CD1c-positive myeloid dendritic cell (primary cell): ENCODE data around the gene BCAS1.
A peak's percentile ranks its signal among the peaks of the same experiment; 100 is the strongest.

ENCODE experiments used
- DNase-seq: peaks from one replicate; pipeline ENCODE4 v3.0.0-alpha.2; 2016; ENCODE audit errors: extremely low spot score

Gene BCAS1, protein sequence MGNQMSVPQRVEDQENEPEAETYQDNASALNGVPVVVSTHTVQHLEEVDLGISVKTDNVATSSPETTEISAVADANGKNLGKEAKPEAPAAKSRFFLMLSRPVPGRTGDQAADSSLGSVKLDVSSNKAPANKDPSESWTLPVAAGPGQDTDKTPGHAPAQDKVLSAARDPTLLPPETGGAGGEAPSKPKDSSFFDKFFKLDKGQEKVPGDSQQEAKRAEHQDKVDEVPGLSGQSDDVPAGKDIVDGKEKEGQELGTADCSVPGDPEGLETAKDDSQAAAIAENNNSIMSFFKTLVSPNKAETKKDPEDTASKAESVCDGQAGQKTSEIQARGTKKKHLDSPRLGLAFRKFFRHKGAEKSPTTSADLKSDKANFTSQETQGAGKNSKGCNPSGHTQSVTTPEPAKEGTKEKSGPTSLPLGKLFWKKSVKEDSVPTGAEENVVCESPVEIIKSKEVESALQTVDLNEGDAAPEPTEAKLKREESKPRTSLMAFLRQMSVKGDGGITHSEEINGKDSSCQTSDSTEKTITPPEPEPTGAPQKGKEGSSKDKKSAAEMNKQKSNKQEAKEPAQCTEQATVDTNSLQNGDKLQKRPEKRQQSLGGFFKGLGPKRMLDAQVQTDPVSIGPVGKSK

GRCh38 chr20:54070187-54070987, at the start of gene BCAS1:
Gene BCAS1 (minus strand): TSS chr20:54070594. CDS start chr20:54058718, 11,876 bp downstream.
- no peak for DNase-seq

DNA sequence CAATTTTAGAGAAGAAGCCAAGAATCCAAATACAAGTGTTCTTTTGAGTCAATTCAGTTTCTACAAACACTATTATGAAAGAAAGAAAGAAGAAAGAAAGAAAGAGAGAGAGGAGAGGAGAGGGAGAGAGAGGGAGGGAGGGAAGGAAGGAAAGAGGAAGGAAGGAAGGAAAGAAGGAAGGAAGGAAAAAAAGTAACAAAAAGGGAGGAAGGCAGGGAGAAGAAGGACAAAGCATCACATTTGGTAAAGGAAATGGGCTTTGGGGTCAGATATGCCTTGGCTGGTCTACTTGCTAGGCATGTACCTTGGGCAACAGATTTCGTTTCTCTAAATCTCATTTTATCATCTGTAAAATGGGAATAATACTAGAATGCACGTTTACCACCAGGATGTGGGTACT, 49.4 kb upstream of the BCAS1 start:
- no peak for DNase-seq

DNA sequence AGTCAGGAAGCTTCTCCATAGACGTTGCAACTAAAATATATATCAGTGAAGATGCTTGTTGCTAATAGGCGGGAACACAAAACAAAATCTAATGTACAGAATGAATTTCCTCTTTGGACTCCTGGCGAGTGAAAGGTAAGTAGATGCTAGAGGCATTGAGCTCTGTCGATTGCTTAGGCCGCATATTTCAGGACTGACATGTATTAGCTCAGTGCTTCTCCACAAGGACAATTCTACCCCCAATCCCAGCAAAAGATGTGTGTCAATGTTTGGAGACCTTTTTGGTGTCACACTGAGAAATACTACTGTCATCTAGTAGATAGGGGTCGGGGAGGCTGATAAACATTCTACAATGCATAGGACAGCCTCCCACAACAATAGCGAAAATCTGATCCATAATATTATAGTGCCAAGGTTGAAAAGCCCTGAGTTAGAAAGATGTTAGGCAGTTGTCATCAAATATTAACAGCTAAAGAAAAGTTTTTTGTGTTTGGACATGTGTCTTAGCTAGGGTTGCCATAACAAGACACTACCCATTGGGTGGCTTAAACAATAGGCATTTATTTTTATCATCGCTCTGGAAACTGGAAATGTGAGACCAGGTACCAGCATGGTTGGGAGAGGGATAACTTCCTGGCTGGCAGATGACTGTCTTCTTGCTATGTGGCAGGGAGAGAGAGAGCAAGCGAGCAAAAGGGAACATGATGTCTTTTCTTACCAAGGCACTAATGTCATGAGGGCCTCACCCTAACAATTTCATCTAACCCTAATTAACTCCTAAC, 48.0 kb upstream of the BCAS1 start:
- no peak for DNase-seq

- no peak for DNase-seq
Measured at GRCh38 chr20:54116550-54117235, 46.3 kb upstream of the BCAS1 start.

DNA sequence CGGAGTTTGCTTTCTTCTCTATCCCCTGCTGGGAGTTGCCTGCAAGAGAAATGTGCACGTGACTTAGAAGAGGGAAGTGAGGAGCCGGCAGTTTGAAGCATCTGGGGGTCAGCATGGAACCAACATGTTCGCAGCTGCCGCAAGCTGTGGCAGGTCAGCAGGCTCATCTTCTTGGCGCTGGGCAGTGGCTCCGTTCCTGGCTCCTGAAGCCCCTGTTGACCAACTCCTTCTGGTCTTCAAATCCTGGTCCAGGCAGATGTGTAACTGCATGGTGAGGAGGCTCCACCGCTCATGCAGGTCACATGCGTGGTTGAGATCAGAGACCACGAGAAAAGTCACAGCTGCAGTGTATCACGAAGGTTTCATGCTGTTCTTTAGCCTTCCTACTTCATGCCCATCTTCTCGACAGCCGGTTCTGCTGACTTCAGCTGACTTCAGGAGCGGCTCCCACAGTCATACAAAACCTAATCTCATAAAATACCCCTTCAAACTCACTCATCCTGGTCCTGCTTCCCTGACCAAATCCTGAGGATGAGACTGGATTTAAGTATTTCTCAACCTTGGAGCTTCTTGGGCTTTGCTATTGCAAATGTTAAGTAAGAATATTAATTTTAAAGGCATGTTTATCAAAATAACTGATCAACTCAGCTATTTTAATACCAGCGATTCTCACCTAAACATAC, 44.9 kb upstream of the BCAS1 start:
- DNase-seq = peak; percentile 53

DNA sequence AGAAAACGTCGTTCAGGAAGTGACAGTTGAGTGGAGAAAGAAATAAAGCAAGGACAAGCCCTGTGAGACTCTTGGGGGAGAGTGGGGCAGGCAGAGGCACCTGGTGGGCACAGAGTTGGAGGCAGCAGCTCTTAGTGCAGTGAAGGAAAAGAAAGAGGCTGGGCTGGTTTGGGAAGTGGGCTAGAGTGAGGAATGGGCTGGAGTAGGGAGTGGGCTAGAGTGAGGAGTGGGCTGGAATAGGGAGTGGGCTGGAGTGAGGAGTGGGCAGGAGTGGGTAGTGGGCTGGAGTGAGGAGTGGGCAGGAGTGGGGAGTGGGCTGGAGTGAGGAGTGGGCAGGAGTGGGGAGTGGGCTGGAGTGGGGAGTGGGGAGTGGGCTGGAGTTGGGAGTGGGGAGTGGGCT, 43.7 kb upstream of the BCAS1 start:
- no peak for DNase-seq

DNA sequence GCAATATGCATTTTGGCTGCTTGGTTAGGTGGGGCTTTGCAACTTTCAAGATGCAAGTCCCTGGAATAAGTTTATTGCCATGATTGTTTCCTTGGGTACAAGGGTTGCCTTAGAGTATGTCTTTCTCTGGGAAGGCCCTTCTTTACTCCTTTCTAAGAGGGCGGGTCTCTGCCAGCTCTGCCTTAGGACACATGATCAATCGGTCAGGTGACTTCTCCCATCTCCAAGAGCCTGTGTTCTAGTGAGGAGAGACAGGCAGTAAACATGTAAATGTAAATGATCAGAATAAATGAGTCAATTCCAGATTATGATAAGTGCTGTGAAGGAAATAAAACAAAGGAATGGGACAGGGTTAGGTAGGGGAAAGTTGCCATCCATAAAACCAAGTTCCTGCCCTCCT, 43.2 kb upstream of the BCAS1 start:
- no peak for DNase-seq

DNA sequence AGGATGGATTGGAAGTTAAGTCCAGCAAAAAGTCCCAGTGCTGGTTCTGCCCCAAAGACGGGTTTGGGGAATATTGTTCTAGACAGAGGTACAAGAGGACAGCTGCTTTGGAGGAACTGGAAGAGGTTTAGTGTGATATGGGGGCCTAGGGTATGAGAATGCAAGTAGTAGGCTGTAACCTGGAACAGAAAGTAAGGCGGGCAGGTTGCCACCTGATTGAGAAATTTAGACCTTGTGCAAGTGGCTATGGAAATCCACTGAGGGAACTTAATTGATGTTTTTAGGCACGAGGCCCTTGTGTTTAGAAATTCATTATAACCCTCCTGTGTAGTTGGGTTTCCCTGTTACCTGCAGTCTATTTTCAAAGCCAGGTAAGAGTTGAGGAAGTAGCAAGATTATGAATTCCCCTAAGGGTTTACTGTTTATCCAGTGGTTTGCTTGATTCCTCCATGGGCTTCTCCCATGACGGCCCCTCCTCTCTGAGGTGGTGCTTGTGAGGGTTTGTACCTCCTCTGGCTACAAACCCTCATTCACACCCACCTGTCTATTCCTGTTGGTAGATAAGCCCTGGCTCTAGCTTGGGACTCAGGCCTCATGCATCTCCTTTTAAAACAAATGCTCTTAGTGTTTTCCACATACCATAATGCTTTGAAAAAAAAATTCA, 42.0 kb upstream of the BCAS1 start:
- DNase-seq = no peak

GRCh38 chr20:54111460-54111859, 41.1 kb upstream of the BCAS1 start:
- DNase-seq = no peak

DNA sequence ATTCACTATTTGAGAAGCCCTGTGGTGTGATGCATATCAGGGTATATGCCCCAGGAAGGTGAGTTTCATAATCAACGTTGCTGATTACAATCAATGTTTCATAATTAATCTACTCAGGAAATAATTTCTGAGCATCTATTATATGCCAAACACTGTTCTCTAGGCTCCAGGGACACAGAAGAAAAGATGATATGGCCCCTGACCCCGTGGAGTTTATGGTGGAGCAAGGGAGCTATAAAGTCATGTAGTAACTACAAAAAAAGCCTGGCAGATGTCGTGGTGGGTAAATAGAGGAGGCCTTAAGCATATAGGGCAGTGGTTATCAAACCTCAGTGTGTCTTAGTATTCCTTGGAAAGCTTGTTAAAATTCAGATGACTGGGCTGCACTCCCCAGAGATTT, 40.1 kb upstream of the BCAS1 start:
- no peak for DNase-seq

GRCh38 chr20:54110041-54110440, 39.6 kb upstream of the BCAS1 start:
- DNase-seq = no peak

DNA sequence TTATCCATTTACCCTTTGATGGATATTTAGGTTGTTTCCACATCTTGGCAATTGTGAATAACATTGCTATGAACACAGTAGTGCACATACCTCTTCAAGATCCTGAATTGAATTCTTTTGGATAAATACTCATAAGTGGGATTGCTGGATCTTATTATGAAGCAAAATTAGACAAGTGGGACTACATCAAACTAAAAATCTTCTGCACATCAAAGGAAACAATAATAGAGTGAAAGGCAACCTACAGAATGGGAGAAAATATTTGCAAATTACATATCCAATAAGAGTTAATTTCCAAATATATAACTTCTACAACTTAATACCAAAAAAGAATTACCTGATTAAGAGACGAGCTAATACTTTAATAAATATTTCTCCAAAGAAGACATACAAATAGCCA, 38.4 kb upstream of the BCAS1 start:
- no peak for DNase-seq

GRCh38 chr20:54108326-54108642, 37.9 kb upstream of the BCAS1 start:
- DNase-seq = no peak

DNA sequence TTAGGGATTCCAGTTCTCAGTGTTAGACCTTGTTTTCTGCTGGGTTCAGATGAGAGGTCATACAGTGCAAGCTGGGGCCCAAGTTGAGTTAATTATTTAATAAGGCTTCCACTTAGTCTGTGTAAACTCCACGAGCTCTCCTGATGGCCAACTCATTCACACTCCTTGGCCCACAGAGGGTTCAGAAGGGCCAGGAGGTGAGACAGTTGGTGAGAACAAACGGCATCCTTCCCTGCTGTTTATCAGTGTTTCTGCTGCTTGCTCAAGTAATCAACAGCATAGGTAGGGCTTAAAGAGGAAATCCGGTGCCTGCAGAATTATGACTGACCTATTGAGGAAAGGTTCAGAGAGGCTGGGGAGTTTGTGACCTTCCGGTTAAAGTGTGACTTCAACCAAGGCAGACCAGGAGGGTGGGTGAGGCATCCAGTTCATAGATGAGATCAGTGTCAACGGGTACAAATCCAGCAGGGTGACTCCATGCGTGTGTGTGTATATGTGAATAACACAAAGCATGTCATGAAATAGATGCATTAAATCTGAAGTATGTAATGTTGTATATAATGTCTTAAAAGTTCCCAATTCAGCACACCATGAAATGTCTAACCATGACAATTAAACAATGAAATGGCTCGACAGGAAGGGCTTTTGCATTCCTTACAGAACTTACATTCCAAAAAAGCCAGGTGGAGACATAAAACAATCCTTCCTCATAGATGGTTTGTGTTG, 37.4 kb upstream of the BCAS1 start:
- DNase-seq = no peak

DNA sequence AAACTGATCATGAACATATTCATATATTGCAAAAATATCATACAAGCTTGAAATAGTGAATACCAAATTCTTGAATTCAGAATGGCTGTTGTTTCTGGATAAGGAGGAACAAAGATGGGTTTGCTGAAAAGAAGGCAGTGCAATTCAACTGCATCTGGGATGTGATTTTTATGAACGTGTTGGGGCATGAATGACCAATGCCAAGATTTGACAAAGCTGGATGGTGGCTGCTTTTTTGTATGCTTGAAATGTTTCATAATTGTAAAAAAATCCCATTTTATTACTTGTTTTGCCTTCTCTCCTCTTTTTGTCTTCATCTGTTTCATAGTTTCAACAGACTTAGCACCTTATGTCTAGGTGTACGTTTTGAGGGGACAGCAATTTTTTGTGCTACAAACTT, 36.8 kb upstream of the BCAS1 start:
- DNase-seq = no peak

- DNase-seq = no peak
Measured at GRCh38 chr20:54106162-54106561, 35.8 kb upstream of the BCAS1 start.

- no peak for DNase-seq
Measured at GRCh38 chr20:54105653-54106052, 35.3 kb upstream of the BCAS1 start.

DNA sequence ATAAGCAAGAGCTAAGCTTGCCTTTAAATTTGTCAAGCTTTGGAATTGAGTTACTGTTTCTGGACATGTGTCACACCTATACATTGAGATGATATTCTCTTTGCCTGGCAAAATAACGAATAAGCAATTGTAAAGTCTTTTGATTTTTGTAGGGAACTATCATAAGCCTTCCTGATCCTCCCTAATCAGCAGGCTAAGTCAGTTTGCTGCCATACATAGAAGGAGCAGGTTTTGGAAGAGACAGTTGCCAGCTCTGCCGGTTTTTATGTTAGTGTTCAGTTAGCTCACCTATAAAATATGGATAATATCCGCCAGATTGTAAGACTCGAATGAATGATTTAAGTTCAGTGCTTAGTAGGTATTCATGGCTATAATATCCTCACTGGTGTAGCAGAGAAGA, 34.4 kb upstream of the BCAS1 start:
- DNase-seq = no peak

DNA sequence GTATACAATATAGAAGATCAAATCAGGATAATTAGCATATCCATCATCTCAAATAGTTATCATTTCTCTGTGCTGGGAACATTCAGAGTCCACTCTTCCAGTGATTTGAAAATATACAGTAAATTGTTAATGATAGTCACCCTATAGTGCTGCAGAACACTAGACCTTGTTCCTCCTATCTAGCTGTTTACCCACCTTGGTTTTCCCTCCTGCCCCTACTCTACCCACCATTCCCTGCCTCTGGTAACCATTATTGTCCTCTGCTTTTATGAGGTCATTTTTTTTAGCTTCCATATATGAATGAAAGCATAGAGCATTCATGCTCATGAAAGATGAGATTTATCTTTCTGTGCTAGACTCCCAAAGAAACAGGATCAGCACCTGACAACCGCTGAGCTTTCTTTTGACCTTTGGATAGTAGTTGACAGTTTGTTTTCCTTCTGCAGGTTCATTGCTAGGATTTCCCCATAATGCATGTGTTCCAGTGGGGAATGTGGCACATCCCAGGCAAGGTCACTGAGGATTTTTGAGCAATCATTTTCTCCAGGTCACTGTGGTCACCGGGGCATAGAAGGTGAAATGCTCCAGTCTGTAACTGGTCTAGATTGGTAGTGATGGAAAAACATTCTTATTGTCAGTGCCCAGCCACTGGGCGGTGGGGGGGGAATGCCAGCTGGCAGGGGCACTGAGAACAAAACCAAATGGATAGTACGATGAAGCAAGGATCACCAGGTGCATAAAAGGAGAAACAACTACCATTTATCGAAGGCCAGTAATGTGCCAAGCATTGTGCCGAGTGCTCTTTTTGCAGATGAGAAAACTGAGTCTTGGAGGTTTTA, 33.6 kb upstream of the BCAS1 start:
- no peak for DNase-seq
